ENCODE data around the gene CGGBP1. TPM values are rescaled to one million over a fixed set of nuclear protein-coding genes. Genes with fewer than 3 reads are reported as not detected.
"Not testable (repeated sequence)": the region's sequence is repeated elsewhere in the genome, so short reads cannot be mapped to it uniquely, and the experiment has no call there.

CGGBP1 gene
- total and polyA plus RNA-seq, 2 donors (not counting 1 experiment from before 2014, with no cell fraction given): 57.3 to 121 TPM

DNA sequence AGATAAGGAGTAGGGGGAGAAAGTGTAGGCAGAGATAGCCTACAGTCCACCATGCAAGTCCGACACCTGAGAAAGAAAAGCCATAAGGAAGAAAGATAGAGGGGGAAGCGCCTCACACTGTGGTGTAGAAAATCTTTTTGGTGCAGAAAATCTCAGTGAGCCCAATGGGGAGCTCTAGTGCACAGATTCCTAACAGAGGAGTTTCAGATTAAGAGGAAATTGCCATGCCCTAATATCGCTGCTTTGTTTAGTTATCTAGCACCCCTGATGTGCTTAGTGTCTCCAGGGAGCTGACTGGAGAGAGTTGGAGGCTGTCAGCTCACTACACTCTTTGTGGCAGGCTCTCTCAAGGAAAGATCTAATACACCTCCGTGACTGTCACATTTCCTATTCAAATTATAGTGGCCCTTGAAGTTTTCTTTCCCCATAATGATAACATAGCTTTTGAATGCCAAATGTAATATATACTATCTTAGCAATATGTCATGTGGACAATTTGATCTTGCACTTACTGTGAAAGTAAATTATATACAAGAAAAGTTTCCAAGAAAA lies 33.7 kb downstream of the CGGBP1 start:
- POLR2A ChIA-PET: no interaction called here
- CTCF ChIA-PET: no interaction called here
- no peak overlapping the region for H3K27ac Mint-ChIP-seq

DNA sequence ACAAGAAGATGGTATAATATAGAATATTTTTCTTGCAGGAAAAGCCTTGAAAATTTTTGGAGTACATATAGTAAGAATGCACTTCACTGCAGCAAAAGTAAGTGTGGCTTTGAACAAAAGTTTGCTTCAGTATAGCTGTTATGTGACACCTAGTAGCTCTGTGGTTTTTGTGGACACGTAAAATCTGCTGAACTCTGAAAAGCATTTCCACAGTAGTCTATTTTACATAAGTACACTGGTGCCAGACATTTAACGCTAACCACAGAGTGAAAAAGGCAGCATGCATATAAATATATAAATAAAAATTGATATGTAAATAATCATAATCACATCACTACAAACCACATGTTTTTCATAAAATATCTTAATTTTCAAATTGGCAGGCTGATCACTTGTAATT lies 39.8 kb downstream of the CGGBP1 start:
- TF ChIP-seq, protein P1, sequence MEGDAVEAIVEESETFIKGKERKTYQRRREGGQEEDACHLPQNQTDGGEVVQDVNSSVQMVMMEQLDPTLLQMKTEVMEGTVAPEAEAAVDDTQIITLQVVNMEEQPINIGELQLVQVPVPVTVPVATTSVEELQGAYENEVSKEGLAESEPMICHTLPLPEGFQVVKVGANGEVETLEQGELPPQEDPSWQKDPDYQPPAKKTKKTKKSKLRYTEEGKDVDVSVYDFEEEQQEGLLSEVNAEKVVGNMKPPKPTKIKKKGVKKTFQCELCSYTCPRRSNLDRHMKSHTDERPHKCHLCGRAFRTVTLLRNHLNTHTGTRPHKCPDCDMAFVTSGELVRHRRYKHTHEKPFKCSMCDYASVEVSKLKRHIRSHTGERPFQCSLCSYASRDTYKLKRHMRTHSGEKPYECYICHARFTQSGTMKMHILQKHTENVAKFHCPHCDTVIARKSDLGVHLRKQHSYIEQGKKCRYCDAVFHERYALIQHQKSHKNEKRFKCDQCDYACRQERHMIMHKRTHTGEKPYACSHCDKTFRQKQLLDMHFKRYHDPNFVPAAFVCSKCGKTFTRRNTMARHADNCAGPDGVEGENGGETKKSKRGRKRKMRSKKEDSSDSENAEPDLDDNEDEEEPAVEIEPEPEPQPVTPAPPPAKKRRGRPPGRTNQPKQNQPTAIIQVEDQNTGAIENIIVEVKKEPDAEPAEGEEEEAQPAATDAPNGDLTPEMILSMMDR (IDR thresholded peaks at IDR 0.05): no peak
- TF ChIP-seq EZH2 (IDR thresholded peaks at IDR 0.05; ENCODE audit: borderline replicate concordance, insufficient read depth, low read depth, low read length, poor library complexity, severe bottlenecking): no peak
- peaks cover 12% of the 10 kb centered on the region for H3K27me3 Mint-ChIP-seq
- ATAC-seq (ENCODE audit: low read depth): no peak
- H3K4me1 Mint-ChIP-seq: no peaks in the 10 kb centered on the region
- H3K27me3 ChIP-seq (replicated peaks in 1 of 4; ENCODE audit: control extremely low read depth in 1 of 4, control insufficient read depth in 3 of 4, insufficient read depth in 4 of 4, low read length in 3 of 4): no peaks in the 10 kb centered on the region
- H2AFZ ChIP-seq (ENCODE audit: insufficient read depth, low read depth, low read length, poor library complexity, severe bottlenecking): no peak overlapping the region
- ChIA-PET CTCF (no interaction called here), POLR2A (no interaction called here)
- no peaks in the 10 kb centered on the region for H3K4me1 ChIP-seq (ENCODE audit: control insufficient read depth in 2 of 2, insufficient read depth in 2 of 2, low read length in 2 of 2)
- no peaks in the 10 kb centered on the region for H3K9me3 Mint-ChIP-seq (ENCODE audit: insufficient read depth)
- no peaks in the 10 kb centered on the region for H3K79me2 ChIP-seq (ENCODE audit: control insufficient read depth, insufficient read depth, low read length)
- no peaks in the 10 kb centered on the region for H3K36me3 ChIP-seq (replicated peaks in 1 of 2; ENCODE audit: control extremely low read depth in 1 of 2, control insufficient read depth in 1 of 2, extremely low read depth in 1 of 2, insufficient read depth in 2 of 2, low read length in 1 of 2)
- no peak overlapping the region for H3K4me3 ChIP-seq (ENCODE audit: control extremely low read depth in 1 of 5, extremely low read depth in 1 of 5, insufficient read depth in 1 of 5, low read depth in 2 of 5, low read length in 4 of 5)
- H4K20me1 ChIP-seq (ENCODE audit: control insufficient read depth, insufficient read depth, low read length, poor library complexity, severe bottlenecking): no peaks in the 10 kb centered on the region
- H3K4me3 Mint-ChIP-seq: no peak overlapping the region
- WGBS (ENCODE audit: insufficient coverage): no CpG with 5 or more reads among the region's 2 CpGs
- H3K27ac Mint-ChIP-seq: no peak overlapping the region
- intact Hi-C loops (cut with micrococcal nuclease): no loop called here
- H3K4me2 ChIP-seq (replicated peaks; ENCODE audit: low read depth, low read length, poor library complexity, severe bottlenecking): no peak overlapping the region
- H3K9me3 ChIP-seq (ENCODE audit: control extremely low read depth in 1 of 3, control insufficient read depth in 2 of 3, insufficient read depth in 1 of 3, low read length in 2 of 3): no peaks in the 10 kb centered on the region
- no peak for DNase-seq
- no peak overlapping the region for H3K27ac ChIP-seq (ENCODE audit: low read length in 2 of 2)
- no peak overlapping the region for H3K9ac ChIP-seq (ENCODE audit: low read length)

More for the DNA sequence above, 33.7 kb downstream of the CGGBP1 start:
- Histone ChIP-seq H3K36me3 (replicated peaks in 1 of 2; ENCODE audit: control extremely low read depth in 1 of 2, control insufficient read depth in 1 of 2, extremely low read depth in 1 of 2, insufficient read depth in 2 of 2, low read length in 1 of 2) (no peaks in the 10 kb centered on the region), H2AFZ (ENCODE audit: insufficient read depth, low read depth, low read length, poor library complexity, severe bottlenecking) (no peak overlapping the region), H3K27ac (ENCODE audit: low read length in 2 of 2) (no peak overlapping the region), H3K9ac (ENCODE audit: low read length) (no peak overlapping the region), H3K4me3 (ENCODE audit: control extremely low read depth in 1 of 5, extremely low read depth in 1 of 5, insufficient read depth in 1 of 5, low read depth in 2 of 5, low read length in 4 of 5) (no peak overlapping the region), H3K9me3 (ENCODE audit: control extremely low read depth in 1 of 3, control insufficient read depth in 2 of 3, insufficient read depth in 1 of 3, low read length in 2 of 3) (peaks cover 0 to 3% (median 0%) of the 10 kb centered on the region in 3 donors), H3K79me2 (ENCODE audit: control insufficient read depth, insufficient read depth, low read length) (no peaks in the 10 kb centered on the region), H3K4me1 (ENCODE audit: control insufficient read depth in 2 of 2, insufficient read depth in 2 of 2, low read length in 2 of 2) (peaks cover 0 to 4% of the 10 kb centered on the region in 2 donors), H3K27me3 (replicated peaks in 1 of 4; ENCODE audit: control extremely low read depth in 1 of 4, control insufficient read depth in 3 of 4, insufficient read depth in 4 of 4, low read length in 3 of 4) (no peaks in the 10 kb centered on the region), H4K20me1 (ENCODE audit: control insufficient read depth, insufficient read depth, low read length, poor library complexity, severe bottlenecking) (no peaks in the 10 kb centered on the region), H3K4me2 (replicated peaks; ENCODE audit: low read depth, low read length, poor library complexity, severe bottlenecking) (no peak overlapping the region)
- DNase-seq (no peak), ATAC-seq (ENCODE audit: low read depth) (no peak)
- H3K27me3 Mint-ChIP-seq: no peaks in the 10 kb centered on the region
- peaks cover 4% of the 10 kb centered on the region for H3K4me1 Mint-ChIP-seq
- no peak overlapping the region for H3K4me3 Mint-ChIP-seq
- TF ChIP-seq EZH2 (IDR thresholded peaks at IDR 0.05; ENCODE audit: borderline replicate concordance, insufficient read depth, low read depth, low read length, poor library complexity, severe bottlenecking): no peak
- TF ChIP-seq, protein P1 (IDR thresholded peaks at IDR 0.05): no peak
- WGBS (ENCODE audit: insufficient coverage): 100% methylated on average over 1 of the region's 4 CpGs
- intact Hi-C loops (cut with micrococcal nuclease): no loop called here
- H3K9me3 Mint-ChIP-seq (ENCODE audit: insufficient read depth): no peaks in the 10 kb centered on the region

DNA sequence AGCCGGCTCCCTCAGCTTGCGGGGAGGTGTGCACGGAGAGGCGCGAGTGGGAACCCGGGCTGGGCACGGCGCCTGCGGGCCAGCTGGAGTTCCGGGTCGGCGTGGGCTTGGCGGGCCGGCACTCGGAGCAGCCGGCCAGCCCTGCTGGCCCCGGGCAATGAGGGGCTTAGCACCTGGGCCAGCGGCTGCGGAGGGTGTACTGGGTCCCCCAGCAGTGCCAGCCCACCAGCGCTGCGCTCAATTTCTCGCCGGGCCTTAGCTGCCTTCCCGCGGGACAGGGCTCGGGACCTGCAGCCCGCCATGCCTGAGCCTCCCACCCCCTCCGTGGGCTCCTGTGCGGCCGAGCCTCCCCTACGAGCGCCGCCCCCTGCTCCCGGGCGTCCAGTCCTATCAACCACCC lies 43.1 kb downstream of the CGGBP1 start:
- CTCF ChIA-PET: interaction anchor here (2.5 kb wide), 1 partner anchor 11 kb away, joined by 8 read pairs; no protein-coding TSS in a partner anchor

More for the DNA sequence above, 43.1 kb downstream of the CGGBP1 start:
- DNase-seq; H3K4me3 ChIP-seq (ENCODE audit: control extremely low read depth in 1 of 5, extremely low read depth in 1 of 5, insufficient read depth in 1 of 5, low read depth in 2 of 5, low read length in 4 of 5); H3K4me3 Mint-ChIP-seq; H3K27ac ChIP-seq (ENCODE audit: low read length in 2 of 2); H3K9me3 ChIP-seq (ENCODE audit: control extremely low read depth in 1 of 3, control insufficient read depth in 2 of 3, insufficient read depth in 1 of 3, low read length in 2 of 3); intact Hi-C loops (cut with micrococcal nuclease); H3K9ac ChIP-seq (ENCODE audit: low read length); H3K27me3 ChIP-seq (replicated peaks in 1 of 4; ENCODE audit: control extremely low read depth in 1 of 4, control insufficient read depth in 3 of 4, insufficient read depth in 4 of 4, low read length in 3 of 4); H3K36me3 ChIP-seq (replicated peaks in 1 of 2; ENCODE audit: control extremely low read depth in 1 of 2, control insufficient read depth in 1 of 2, extremely low read depth in 1 of 2, insufficient read depth in 2 of 2, low read length in 1 of 2); H3K4me1 ChIP-seq (ENCODE audit: control insufficient read depth in 2 of 2, insufficient read depth in 2 of 2, low read length in 2 of 2); H3K79me2 ChIP-seq (ENCODE audit: control insufficient read depth, insufficient read depth, low read length); H3K27ac Mint-ChIP-seq; H2AFZ ChIP-seq (ENCODE audit: insufficient read depth, low read depth, low read length, poor library complexity, severe bottlenecking); H4K20me1 ChIP-seq (ENCODE audit: control insufficient read depth, insufficient read depth, low read length, poor library complexity, severe bottlenecking); H3K4me1 Mint-ChIP-seq; H3K9me3 Mint-ChIP-seq (ENCODE audit: insufficient read depth); H3K4me2 ChIP-seq (replicated peaks; ENCODE audit: low read depth, low read length, poor library complexity, severe bottlenecking); ATAC-seq (ENCODE audit: low read depth); POLR2A ChIA-PET: not testable (repeated sequence)
- 96% methylated on average over 9 of the region's 35 CpGs for WGBS (ENCODE audit: insufficient coverage)
- H3K27me3 Mint-ChIP-seq: peaks cover 12% of the 10 kb centered on the region
